Astrocyte of the spinal cord (primary cell): ENCODE data around the gene DCLK3.

Experiments used
- DNase-seq: peaks from one replicate; pipeline ENCODE4 v3.0.0; 2011; ENCODE audit warnings: low read depth, low spot score
- H3K4me3 ChIP-seq: 2 replicates; pipeline ENCODE4 v1.5.1; 2011; ENCODE audit warnings: low read depth, mild to moderate bottlenecking, low read length, moderate library complexity
- in situ Hi-C: cut with HindIII; loops from 2 replicates; pipeline ENCODE4 v1.10.0; 2017; ENCODE audit warnings: low sequenced_read_pairs
- TF ChIP-seq, protein P1 (sequence below): IDR thresholded peaks from 2 replicates; pipeline ENCODE4 v1.5.1; 2012; ENCODE audit warnings: low read depth, mild to moderate bottlenecking, low read length, inconsistent platforms

The DCLK3 gene

DNA sequence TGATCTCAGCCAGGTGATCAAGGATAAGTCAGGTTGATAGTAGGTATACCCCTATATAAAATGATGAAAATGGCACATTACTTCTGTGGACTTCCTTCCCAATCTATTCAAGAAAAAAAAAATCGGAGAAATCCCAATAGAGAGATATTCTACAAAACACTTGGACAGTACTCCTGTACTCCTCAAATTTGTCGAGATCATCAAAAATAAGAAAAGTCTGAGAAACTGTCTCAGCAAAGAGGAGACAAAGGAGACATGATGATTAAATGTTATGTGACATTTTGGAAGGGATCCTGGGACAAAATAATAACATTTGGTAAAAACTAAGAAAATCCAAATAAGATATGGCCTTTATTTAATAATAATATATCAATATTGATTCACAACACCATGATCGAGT is 94.6 kb downstream of the DCLK3 start:
- in situ Hi-C loops = no loop called here

DNA sequence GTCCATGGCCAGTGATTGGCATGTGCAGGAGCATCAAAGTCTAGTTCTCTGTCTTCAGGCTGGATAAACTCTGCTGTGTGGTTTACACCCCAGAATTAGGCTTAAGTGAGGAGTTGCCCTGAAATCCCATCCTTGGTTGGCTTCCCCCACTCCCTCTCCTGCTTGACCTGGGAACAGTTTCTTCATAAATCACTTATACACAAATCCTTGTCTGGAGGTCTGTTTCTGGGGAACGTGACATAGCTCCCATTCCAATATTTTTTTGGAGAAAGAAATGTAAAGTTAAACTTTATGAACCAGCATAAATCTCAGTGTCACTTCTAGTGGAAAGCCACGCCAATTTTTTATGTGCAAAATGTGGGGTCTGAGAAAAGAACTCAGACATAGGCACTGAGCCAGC is 98.2 kb downstream of the DCLK3 start:
- DNase-seq = no peak
- in situ Hi-C loops = no loop called here
- no peak overlapping the region for H3K4me3 ChIP-seq
- TF ChIP-seq, protein P1, sequence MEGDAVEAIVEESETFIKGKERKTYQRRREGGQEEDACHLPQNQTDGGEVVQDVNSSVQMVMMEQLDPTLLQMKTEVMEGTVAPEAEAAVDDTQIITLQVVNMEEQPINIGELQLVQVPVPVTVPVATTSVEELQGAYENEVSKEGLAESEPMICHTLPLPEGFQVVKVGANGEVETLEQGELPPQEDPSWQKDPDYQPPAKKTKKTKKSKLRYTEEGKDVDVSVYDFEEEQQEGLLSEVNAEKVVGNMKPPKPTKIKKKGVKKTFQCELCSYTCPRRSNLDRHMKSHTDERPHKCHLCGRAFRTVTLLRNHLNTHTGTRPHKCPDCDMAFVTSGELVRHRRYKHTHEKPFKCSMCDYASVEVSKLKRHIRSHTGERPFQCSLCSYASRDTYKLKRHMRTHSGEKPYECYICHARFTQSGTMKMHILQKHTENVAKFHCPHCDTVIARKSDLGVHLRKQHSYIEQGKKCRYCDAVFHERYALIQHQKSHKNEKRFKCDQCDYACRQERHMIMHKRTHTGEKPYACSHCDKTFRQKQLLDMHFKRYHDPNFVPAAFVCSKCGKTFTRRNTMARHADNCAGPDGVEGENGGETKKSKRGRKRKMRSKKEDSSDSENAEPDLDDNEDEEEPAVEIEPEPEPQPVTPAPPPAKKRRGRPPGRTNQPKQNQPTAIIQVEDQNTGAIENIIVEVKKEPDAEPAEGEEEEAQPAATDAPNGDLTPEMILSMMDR = no peak

More for the DNA sequence above, 94.6 kb downstream of the DCLK3 start:
- TF ChIP-seq, protein P1 = no peak
- no peak overlapping the region for H3K4me3 ChIP-seq
- no peak for DNase-seq

DNA sequence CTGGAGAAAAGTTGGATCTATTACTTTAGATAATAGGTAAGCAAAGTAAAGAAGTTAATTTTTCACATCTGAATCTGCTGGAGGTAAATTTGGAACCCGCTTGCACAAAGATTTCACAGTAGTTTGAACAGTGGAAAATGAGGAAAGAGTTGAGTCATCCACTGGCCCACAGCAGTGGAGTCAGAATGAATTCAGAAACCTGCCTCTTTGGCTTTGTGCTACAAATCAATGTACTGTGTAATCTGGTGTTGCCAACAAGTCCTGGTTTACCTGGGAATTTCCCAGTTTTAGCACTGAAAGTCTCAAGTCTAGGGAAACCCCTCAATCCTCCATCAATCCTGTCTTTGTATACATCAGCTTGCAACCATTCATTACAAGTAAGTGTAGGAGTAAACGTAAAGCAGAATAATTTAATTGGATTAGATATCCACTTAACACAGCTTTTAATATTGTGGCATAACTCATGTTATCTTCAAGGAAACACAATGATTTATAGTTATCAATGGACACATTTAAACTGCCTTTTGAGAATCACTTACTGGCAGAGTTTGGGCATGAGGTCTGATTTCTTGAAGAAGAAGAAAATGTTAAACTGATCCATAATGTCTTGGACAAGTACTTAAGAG is 100.6 kb downstream of the DCLK3 start:
- peak; percentile 62 for DNase-seq
- TF ChIP-seq, protein P1 = no peak
- no peak overlapping the region for H3K4me3 ChIP-seq
- in situ Hi-C loops = no loop called here

DNA sequence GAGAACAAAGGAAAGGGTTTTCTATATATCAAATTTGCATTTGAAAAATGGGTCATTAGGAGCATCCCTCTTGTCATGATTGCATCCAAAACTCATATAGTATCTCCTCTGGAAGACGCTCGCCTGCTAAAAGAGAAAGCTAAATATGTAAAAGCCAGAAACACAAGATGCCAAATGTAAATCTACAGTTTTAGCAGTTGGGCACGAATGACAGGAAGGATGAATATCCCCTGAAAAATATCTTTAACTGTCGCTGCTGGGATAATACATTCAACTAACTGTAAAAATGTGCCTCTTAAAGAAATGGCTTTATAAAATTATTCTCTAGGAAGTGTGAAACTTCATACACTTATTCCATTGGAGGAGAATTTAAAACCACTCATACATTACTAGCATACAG is 101.7 kb downstream of the DCLK3 start:
- in situ Hi-C loops = no loop called here
- DNase-seq = no peak
- TF ChIP-seq, protein P1 = no peak
- H3K4me3 ChIP-seq = no peak overlapping the region
